ENCODE data around the gene FBXO22.

DNA sequence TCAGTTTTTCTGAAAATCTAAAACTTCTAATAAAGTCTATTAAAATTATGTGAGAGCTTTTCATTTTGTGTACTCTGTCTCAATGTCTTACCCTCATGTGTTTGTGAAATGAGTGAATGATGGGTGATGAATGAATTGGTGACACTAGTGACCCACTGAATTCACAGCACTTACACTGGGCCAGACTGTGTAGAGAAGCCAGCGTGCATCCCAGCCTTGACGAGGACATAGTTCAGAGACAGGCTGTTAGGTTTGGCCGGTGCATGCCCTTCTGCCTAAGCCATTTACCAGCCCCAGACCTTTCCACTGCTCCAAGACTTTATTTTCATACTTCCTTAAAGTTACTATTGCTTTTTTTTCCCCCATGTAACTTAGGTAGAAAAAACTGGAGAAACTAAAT is 38.8 kb downstream of the FBXO22 start:
- TF ChIP-seq, protein P1, sequence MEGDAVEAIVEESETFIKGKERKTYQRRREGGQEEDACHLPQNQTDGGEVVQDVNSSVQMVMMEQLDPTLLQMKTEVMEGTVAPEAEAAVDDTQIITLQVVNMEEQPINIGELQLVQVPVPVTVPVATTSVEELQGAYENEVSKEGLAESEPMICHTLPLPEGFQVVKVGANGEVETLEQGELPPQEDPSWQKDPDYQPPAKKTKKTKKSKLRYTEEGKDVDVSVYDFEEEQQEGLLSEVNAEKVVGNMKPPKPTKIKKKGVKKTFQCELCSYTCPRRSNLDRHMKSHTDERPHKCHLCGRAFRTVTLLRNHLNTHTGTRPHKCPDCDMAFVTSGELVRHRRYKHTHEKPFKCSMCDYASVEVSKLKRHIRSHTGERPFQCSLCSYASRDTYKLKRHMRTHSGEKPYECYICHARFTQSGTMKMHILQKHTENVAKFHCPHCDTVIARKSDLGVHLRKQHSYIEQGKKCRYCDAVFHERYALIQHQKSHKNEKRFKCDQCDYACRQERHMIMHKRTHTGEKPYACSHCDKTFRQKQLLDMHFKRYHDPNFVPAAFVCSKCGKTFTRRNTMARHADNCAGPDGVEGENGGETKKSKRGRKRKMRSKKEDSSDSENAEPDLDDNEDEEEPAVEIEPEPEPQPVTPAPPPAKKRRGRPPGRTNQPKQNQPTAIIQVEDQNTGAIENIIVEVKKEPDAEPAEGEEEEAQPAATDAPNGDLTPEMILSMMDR (IDR thresholded peaks at IDR 0.05; ENCODE audit: low read depth, low read length, poor library complexity, severe bottlenecking): no peak
- TF ChIP-seq EZH2phosphoT487 (IDR thresholded peaks at IDR 0.05; ENCODE audit: borderline replicate concordance, low read length): no peak
